C4-2B (cell line): Measurements from ENCODE around the gene TMEM30A.

ENCODE experiments used
- ZFX ChIP-seq: fragments of 450-650 bp; IDR thresholded peaks from 2 replicates; pipeline ENCODE4 v1.6.1; 2017
- TF ChIP-seq, protein P1 (sequence below): fragments of 450-650 bp; conservative IDR thresholded peaks from 2 replicates; pipeline ENCODE4 v1.5.1; 2017; ENCODE audit warnings: mild to moderate bottlenecking

DNA sequence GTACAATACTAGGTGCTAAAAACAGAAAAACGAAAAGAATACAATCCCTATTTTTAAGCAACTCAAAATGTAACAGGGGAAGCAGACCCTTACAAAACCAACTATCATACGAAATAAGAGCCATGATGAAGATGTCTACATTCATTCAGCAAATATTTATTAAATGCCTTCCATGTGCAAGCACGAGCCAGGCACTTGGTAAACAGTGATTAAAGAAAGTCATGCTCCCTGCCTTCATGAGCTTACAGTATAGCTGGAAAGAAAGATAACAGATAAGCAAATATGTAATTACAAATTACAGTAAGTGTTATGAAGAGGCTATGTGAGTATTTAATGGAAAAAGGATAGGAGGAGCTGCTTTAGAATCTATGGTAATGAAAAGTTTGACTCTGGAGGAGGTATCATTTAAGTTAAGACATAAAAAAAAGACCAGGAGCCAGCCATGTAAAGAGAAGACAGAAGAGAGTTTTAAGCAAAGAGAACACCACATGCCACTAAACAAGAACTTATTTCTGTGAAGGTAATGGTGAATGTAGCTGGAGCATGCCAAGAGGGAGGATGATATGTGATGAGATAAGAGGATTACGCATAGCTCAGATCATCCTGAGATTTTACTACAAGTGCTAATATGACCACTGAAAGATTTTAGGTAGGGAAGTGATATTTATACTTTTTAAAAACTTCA, 21.7 kb downstream of the TMEM30A start:
- TF ChIP-seq, protein P1, sequence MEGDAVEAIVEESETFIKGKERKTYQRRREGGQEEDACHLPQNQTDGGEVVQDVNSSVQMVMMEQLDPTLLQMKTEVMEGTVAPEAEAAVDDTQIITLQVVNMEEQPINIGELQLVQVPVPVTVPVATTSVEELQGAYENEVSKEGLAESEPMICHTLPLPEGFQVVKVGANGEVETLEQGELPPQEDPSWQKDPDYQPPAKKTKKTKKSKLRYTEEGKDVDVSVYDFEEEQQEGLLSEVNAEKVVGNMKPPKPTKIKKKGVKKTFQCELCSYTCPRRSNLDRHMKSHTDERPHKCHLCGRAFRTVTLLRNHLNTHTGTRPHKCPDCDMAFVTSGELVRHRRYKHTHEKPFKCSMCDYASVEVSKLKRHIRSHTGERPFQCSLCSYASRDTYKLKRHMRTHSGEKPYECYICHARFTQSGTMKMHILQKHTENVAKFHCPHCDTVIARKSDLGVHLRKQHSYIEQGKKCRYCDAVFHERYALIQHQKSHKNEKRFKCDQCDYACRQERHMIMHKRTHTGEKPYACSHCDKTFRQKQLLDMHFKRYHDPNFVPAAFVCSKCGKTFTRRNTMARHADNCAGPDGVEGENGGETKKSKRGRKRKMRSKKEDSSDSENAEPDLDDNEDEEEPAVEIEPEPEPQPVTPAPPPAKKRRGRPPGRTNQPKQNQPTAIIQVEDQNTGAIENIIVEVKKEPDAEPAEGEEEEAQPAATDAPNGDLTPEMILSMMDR = no peak
- TF ChIP-seq ZFX = no peak
